ENCODE data around the gene VAV3. TPM values are rescaled to one million over a fixed set of nuclear protein-coding genes. Genes with fewer than 3 reads are reported as not detected.
"Not testable (repeated sequence)": the region's sequence is repeated elsewhere in the genome, so short reads cannot be mapped to it uniquely, and the experiment has no call there.

VAV3 gene
- total RNA-seq, 2 donors from 2014 or later = 6.9 to 7.7 TPM

GRCh38 chr1:107748531-107748930 is 216.4 kb downstream of the VAV3 start:
- no peak for ATAC-seq (ENCODE audit: insufficient number of reproducible peaks, low FRiP score, low read depth)
- TF ChIP-seq CTCF (IDR thresholded peaks at IDR 0.05) = no peak
- no peak overlapping the region for H3K4me3 ChIP-seq
- no peak for DNase-seq (ENCODE audit: low spot score)
- H3K36me3 ChIP-seq = no peaks in the 10 kb centered on the region
- no peaks in the 10 kb centered on the region for H3K9me3 ChIP-seq
- H3K27ac ChIP-seq = no peak overlapping the region
- no peaks in the 10 kb centered on the region for H3K4me1 ChIP-seq (ENCODE audit: control insufficient read depth in 1 of 2, low read depth in 2 of 2)
- H3K27me3 ChIP-seq (replicated peaks; ENCODE audit: insufficient read depth) = no peaks in the 10 kb centered on the region

- no peak for ATAC-seq (ENCODE audit: insufficient number of reproducible peaks, low FRiP score, low read depth)
- no peaks in the 10 kb centered on the region for H3K4me1 ChIP-seq (ENCODE audit: control insufficient read depth in 1 of 2, low read depth in 2 of 2)
These were observed 223.7 kb downstream of the VAV3 start for GRCh38 chr1:107741242-107741641.

GRCh38 chr1:107740579-107740978 is 224.4 kb downstream of the VAV3 start:
- Histone ChIP-seq H3K4me3 (no peak overlapping the region), H3K36me3 (no peaks in the 10 kb centered on the region), H3K9me3 (no peaks in the 10 kb centered on the region), H3K4me1 (ENCODE audit: control insufficient read depth in 1 of 2, low read depth in 2 of 2) (no peaks in the 10 kb centered on the region), H3K27ac (no peak overlapping the region), H3K27me3 (replicated peaks; ENCODE audit: insufficient read depth) (no peaks in the 10 kb centered on the region)
- TF ChIP-seq CTCF (IDR thresholded peaks at IDR 0.05) = no peak
- ATAC-seq (ENCODE audit: insufficient number of reproducible peaks, low FRiP score, low read depth) (no peak), DNase-seq (ENCODE audit: low spot score) (no peak)

More at GRCh38 chr1:107741242-107741641, 223.7 kb downstream of the VAV3 start:
- Histone ChIP-seq H3K4me3 (no peak overlapping the region), H3K27ac (no peak overlapping the region), H3K9me3 (no peaks in the 10 kb centered on the region), H3K27me3 (replicated peaks; ENCODE audit: insufficient read depth) (no peaks in the 10 kb centered on the region), H3K36me3 (no peaks in the 10 kb centered on the region)
- no peak for TF ChIP-seq CTCF (IDR thresholded peaks at IDR 0.05)
- DNase-seq (ENCODE audit: low spot score) = no peak

- H3K27me3 ChIP-seq (replicated peaks; ENCODE audit: insufficient read depth) = no peaks in the 10 kb centered on the region
- DNase-seq (ENCODE audit: low spot score) = no peak
- no peaks in the 10 kb centered on the region for H3K4me1 ChIP-seq (ENCODE audit: control insufficient read depth in 1 of 2, low read depth in 2 of 2)
- no peak overlapping the region for H3K27ac ChIP-seq
- ATAC-seq (ENCODE audit: insufficient number of reproducible peaks, low FRiP score, low read depth) = no peak
- H3K4me3 ChIP-seq = no peak overlapping the region
- H3K9me3 ChIP-seq = no peaks in the 10 kb centered on the region
- no peak for TF ChIP-seq CTCF (IDR thresholded peaks at IDR 0.05)
- H3K36me3 ChIP-seq = no peaks in the 10 kb centered on the region
These were observed 225.3 kb downstream of the VAV3 start for GRCh38 chr1:107739651-107740050.

GRCh38 chr1:107739201-107739600 is 225.8 kb downstream of the VAV3 start:
- no peak for TF ChIP-seq CTCF (IDR thresholded peaks at IDR 0.05)
- ATAC-seq (ENCODE audit: insufficient number of reproducible peaks, low FRiP score, low read depth) = no peak
- H3K27me3 ChIP-seq (replicated peaks; ENCODE audit: insufficient read depth) = no peaks in the 10 kb centered on the region
- H3K36me3 ChIP-seq = no peaks in the 10 kb centered on the region
- H3K4me3 ChIP-seq = no peak overlapping the region
- H3K27ac ChIP-seq = no peak overlapping the region
- H3K4me1 ChIP-seq (ENCODE audit: control insufficient read depth in 1 of 2, low read depth in 2 of 2) = no peaks in the 10 kb centered on the region
- no peaks in the 10 kb centered on the region for H3K9me3 ChIP-seq
- no peak for DNase-seq (ENCODE audit: low spot score)

GRCh38 chr1:107733401-107733800 is 231.6 kb downstream of the VAV3 start:
- H3K27me3 ChIP-seq (replicated peaks; ENCODE audit: insufficient read depth); H3K27ac ChIP-seq; H3K36me3 ChIP-seq; ATAC-seq (ENCODE audit: insufficient number of reproducible peaks, low FRiP score, low read depth); H3K4me1 ChIP-seq (ENCODE audit: control insufficient read depth in 1 of 2, low read depth in 2 of 2); H3K4me3 ChIP-seq; H3K9me3 ChIP-seq; DNase-seq (ENCODE audit: low spot score): not testable (repeated sequence)
